Liver (tissue), 3 donors: Measurements from ENCODE around the gene AK1.

ENCODE experiments used
- GABPA ChIP-seq, 2 donors: IDR thresholded peaks in 1 of 2; conservative IDR thresholded peaks in 1 of 2; 2 replicates each; pipeline ENCODE4 v1.6.1; 2016; ENCODE audit warnings: antibody characterized with exemption in 2 of 2, mild to moderate bottlenecking in 1 of 2, moderate library complexity in 1 of 2
- JUND ChIP-seq, 2 donors: IDR thresholded peaks; 2 replicates each; pipeline ENCODE4 v1.6.1; 2016; ENCODE audit warnings: antibody characterized with exemption in 2 of 2
- RAD21 ChIP-seq, 2 donors: IDR thresholded peaks; 2 replicates each; pipeline ENCODE4 v1.6.1; 2016; ENCODE audit warnings: antibody characterized with exemption in 2 of 2, mild to moderate bottlenecking in 2 of 2
- TF ChIP-seq, protein P1 (sequence below): fragments of 150-350 bp; IDR thresholded peaks from 2 replicates; pipeline ENCODE4 v1.5.1; 2017; ENCODE audit warnings: improper control_type of control experiment, low read depth, low read length; ENCODE audit not compliant: missing input control
- TF ChIP-seq, protein P2 (sequence below): IDR thresholded peaks from 2 replicates; pipeline ENCODE4 v1.6.1; 2016; ENCODE audit warnings: antibody characterized with exemption
- TF ChIP-seq, protein P3 (sequence below): IDR thresholded peaks from 2 replicates; pipeline ENCODE4 v1.6.1; 2016; ENCODE audit warnings: antibody characterized with exemption, mild to moderate bottlenecking
- donor health status: healthy.
- donor health status: healthy.

DNA sequence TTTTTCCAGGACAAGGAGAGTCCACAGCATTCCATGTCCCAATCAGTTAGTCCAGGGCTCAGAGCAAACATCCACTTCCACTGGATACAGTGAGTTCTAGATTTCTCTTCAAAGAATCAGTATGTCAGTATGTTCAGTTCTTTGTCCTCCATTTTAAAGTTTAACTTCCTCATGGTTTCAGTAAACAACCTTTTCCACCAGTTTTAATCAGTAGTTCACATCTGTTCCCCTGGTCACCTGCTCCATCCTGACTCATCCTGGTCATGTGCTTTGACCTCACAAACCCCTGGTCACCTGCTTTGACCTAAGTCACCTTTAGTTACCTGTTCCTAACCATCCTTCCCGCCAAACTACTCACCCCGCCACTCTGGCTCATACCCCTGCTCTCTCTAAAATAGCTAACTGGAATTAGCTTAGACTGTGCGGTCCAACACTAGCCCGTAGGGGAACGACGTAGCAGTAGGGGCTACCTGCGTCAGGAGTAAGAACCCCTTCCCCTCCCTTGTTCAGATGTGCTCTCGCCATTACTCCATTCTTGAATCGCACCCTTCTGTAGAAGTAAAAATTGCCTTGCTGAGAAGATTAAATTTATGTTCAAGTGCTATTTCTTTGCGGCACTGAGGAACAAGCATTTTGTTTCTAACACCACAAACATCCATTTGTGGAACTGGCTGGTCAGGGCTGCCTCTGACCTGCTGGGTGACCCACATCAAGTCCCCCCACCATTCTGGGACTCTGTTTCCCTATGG is 28.5 kb downstream of the AK1 start:
- TF ChIP-seq, protein P1, sequence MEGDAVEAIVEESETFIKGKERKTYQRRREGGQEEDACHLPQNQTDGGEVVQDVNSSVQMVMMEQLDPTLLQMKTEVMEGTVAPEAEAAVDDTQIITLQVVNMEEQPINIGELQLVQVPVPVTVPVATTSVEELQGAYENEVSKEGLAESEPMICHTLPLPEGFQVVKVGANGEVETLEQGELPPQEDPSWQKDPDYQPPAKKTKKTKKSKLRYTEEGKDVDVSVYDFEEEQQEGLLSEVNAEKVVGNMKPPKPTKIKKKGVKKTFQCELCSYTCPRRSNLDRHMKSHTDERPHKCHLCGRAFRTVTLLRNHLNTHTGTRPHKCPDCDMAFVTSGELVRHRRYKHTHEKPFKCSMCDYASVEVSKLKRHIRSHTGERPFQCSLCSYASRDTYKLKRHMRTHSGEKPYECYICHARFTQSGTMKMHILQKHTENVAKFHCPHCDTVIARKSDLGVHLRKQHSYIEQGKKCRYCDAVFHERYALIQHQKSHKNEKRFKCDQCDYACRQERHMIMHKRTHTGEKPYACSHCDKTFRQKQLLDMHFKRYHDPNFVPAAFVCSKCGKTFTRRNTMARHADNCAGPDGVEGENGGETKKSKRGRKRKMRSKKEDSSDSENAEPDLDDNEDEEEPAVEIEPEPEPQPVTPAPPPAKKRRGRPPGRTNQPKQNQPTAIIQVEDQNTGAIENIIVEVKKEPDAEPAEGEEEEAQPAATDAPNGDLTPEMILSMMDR: no peak
- TF ChIP-seq, protein P2, sequence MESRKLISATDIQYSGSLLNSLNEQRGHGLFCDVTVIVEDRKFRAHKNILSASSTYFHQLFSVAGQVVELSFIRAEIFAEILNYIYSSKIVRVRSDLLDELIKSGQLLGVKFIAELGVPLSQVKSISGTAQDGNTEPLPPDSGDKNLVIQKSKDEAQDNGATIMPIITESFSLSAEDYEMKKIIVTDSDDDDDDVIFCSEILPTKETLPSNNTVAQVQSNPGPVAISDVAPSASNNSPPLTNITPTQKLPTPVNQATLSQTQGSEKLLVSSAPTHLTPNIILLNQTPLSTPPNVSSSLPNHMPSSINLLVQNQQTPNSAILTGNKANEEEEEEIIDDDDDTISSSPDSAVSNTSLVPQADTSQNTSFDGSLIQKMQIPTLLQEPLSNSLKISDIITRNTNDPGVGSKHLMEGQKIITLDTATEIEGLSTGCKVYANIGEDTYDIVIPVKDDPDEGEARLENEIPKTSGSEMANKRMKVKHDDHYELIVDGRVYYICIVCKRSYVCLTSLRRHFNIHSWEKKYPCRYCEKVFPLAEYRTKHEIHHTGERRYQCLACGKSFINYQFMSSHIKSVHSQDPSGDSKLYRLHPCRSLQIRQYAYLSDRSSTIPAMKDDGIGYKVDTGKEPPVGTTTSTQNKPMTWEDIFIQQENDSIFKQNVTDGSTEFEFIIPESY: no peak
- TF ChIP-seq RAD21 (IDR thresholded peaks at IDR 0.05) (no peak), JUND (IDR thresholded peaks at IDR 0.05) (no peak), GABPA (IDR thresholded peaks at IDR 0.05 in 1 of 2, conservative IDR thresholded peaks at IDR 0.05 in 1 of 2) (no peak)
- TF ChIP-seq, protein P3, sequence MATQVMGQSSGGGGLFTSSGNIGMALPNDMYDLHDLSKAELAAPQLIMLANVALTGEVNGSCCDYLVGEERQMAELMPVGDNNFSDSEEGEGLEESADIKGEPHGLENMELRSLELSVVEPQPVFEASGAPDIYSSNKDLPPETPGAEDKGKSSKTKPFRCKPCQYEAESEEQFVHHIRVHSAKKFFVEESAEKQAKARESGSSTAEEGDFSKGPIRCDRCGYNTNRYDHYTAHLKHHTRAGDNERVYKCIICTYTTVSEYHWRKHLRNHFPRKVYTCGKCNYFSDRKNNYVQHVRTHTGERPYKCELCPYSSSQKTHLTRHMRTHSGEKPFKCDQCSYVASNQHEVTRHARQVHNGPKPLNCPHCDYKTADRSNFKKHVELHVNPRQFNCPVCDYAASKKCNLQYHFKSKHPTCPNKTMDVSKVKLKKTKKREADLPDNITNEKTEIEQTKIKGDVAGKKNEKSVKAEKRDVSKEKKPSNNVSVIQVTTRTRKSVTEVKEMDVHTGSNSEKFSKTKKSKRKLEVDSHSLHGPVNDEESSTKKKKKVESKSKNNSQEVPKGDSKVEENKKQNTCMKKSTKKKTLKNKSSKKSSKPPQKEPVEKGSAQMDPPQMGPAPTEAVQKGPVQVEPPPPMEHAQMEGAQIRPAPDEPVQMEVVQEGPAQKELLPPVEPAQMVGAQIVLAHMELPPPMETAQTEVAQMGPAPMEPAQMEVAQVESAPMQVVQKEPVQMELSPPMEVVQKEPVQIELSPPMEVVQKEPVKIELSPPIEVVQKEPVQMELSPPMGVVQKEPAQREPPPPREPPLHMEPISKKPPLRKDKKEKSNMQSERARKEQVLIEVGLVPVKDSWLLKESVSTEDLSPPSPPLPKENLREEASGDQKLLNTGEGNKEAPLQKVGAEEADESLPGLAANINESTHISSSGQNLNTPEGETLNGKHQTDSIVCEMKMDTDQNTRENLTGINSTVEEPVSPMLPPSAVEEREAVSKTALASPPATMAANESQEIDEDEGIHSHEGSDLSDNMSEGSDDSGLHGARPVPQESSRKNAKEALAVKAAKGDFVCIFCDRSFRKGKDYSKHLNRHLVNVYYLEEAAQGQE: no peak
